Erythroblast (primary cell): Measurements from ENCODE around the gene TMEM30A.
A peak's percentile ranks its signal among the peaks of the same experiment; 100 is the strongest.

ENCODE experiments used
- DNase-seq, 2 experiments: peaks; one replicate each; lab custom pipeline; 2025; lab: John Stamatoyannopoulos, UW
- GATA1 ChIP-seq: IDR thresholded peaks from 2 replicates; pipeline ENCODE4 v1.6.1; 2011; ENCODE audit warnings: low read depth, mild to moderate bottlenecking, control low read depth, low read length, moderate library complexity
- POLR2A ChIP-seq: IDR thresholded peaks from 2 replicates; pipeline ENCODE4 v1.6.1; 2011; ENCODE audit warnings: mild to moderate bottlenecking, low read length

TMEM30A gene

GRCh38 chr6:75266716-75267291 is 17.8 kb downstream of the TMEM30A start:
- TF ChIP-seq POLR2A: no peak
- peak; percentile 55 to 65 for DNase-seq

GRCh38 chr6:75263401-75263750 is 21.2 kb downstream of the TMEM30A start:
- no peak for DNase-seq
- TF ChIP-seq GATA1 (no peak), POLR2A (no peak)

- TF ChIP-seq GATA1 (no peak), POLR2A (no peak)
- DNase-seq: peak in 1 of 2 experiments; percentile 9
These were observed 21.7 kb downstream of the TMEM30A start for GRCh38 chr6:75262716-75263400.

GRCh38 chr6:75261299-75261698 is 23.3 kb downstream of the TMEM30A start:
- no peak for TF ChIP-seq GATA1
- TF ChIP-seq POLR2A: no peak
- no peak for DNase-seq

DNA sequence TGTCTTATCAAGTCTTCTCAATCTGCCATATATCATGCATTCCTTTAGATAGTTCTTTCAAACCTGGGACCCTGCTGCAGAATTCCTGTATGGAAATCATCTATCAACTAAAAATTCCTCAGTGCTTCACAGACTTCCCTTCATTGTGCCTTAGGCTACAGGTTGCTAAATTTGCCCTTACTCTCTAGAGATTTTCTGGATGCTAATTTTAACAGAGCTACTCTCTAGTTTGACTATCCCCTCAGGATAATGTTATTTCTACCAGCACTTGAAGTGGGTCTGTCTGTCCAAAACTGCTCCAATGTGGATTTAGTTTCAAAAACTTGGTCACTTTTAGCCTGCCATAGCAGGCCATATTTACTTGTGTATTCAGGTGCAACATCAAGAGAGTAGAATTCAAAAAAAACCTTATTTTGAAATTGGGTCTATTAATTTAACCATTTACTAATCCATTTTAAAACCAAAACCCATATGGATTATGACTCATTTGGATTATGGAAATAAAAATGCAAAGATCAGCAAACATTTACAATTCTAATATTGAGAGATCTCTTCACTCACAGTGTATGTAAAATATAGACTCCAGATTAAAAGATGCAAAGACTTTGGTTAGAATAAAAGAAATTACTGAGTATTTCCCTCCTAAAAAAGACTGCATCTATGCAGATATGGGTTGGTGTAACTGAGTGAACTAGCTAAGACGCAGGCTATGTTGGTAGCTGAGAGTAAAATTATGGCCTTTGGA is 27.1 kb downstream of the TMEM30A start:
- TF ChIP-seq GATA1 (no peak), POLR2A (no peak)
- DNase-seq: no peak

- TF ChIP-seq GATA1 (no peak), POLR2A (no peak)
- DNase-seq: no peak
These were observed 34.0 kb downstream of the TMEM30A start for GRCh38 chr6:75250552-75250951.

DNA sequence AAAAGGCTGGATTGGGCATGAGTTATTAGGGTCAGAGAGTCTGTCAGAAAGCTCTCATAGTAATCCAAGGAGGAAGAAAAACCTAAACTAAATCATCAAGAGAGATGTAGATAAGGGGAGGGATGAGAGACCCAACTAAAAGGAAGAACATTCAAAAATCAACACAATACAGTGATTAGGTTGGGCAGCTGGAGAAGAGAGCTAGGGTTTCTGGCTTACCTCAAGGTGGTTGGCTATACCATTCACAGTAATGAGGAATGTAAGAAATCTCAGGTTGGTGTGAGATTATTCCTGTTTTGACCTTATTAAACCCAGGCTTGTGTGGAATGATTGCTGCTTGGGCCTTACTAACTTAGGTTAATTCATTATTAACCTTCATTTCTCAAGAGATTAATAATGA is 34.8 kb downstream of the TMEM30A start:
- no peak for DNase-seq
- TF ChIP-seq POLR2A: no peak
- no peak for TF ChIP-seq GATA1

DNA sequence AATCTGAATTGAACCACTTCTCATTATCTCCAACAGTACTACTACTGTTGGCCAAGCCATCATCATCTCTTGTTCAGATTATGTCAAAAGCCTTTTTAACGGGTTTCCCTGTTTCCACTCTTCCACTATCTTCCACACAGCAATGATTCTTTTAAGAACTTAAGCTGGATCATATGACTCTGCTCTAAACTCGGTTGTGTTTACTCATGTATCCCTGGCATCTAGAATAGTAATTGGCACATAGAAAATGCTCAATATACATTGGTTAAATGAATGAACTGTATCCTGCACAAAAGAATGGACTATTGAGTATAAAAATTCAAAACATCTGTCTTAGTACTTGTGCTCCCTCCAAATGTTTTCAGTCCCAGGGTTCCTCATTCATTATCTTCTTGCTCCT is 38.2 kb downstream of the TMEM30A start:
- DNase-seq: no peak
- TF ChIP-seq GATA1 (no peak), POLR2A (no peak)

GRCh38 chr6:75244063-75244584 is 40.5 kb downstream of the TMEM30A start:
- DNase-seq: peak in 1 of 2 experiments; percentile 56
- TF ChIP-seq GATA1: no peak
- no peak for TF ChIP-seq POLR2A

DNA sequence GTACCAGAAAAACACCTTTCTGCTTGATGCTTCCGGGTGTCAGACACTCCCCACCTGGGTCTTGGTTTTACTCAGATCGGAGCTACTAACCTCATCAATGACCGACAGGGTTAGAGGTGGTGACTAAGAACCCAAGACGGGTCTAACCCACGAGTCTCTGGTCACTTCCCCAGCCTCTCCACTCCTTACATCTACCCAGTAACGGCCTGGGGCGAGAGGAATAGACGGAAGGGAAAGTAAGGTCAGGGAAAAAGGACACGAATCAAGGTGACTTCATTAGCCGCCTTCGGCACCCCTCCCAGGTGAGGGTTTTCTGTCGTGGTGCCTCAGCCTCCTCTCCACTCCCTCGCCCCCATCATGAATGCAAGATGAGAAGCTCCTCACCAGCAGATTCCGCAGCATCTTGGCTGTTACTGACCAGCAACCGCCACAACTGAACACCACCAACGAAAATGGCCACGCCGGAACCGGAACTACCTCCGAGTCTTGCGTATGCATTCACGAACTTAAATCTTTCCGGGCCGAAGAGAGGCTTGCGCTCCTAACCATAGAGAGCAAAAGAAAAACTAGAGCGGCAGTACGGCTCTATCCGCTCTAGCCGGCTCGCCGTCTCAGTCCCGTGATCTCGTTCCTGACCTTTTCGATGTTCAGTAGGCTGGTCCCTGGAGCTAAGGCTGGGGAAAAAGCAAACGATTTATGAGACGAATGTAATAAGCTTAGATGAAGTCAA is 41.1 kb downstream of the TMEM30A start, which contains the start of gene COX7A2:
Gene COX7A2 (minus strand): TSS at position 469 of the 730 bp plus-strand sequence. CDS start 67 bp downstream, at position 402.
- DNase-seq: peak; percentile 94 to 96
- TF ChIP-seq GATA1 (no peak), POLR2A (peak; percentile 98)

- no peak for DNase-seq
- TF ChIP-seq GATA1 (no peak), POLR2A (no peak)
These were observed 48.0 kb downstream of the TMEM30A start for GRCh38 chr6:75236630-75237029.

- TF ChIP-seq POLR2A (no peak), GATA1 (no peak)
- no peak for DNase-seq
These were observed 49.3 kb downstream of the TMEM30A start for GRCh38 chr6:75235271-75235670.

GRCh38 chr6:75234126-75234865 is 50.3 kb downstream of the TMEM30A start:
- TF ChIP-seq POLR2A (no peak), GATA1 (no peak)
- no peak for DNase-seq
